Adipose tissue (tissue), 3 donors: ENCODE results near the gene TNP2. TPM values are rescaled to one million over a fixed set of nuclear protein-coding genes. Genes with fewer than 3 reads are reported as not detected.

Experiments used
- H3K27ac ChIP-seq: one replicate; pipeline ENCODE4 v1.5.1; 2013; ENCODE audit warnings: low read depth, low read length
- WGBS, 3 donors: extraction: QIAGEN DNeasy Blood & Tissue Kit; methylation state at CpG; one replicate each; pipeline ENCODE4 v1.1.7; 2013; 5-methylcytosine and 5-hydroxymethylcytosine counted together
- polyA plus RNA-seq, 3 donors: library from polyadenylated mRNA; stranded (reverse); fragments of 200-250 nt; gene quantifications; one replicate each; pipeline ENCODE4 v1.2.3, GENCODE V29; 2013
- donor health status: healthy with polysubstance abuse.
- donor health status: Bipolar disorder and iron deficiency.
- donor health status: healthy.

TNP2 gene
- polyA plus RNA-seq, 3 donors = not detected

GRCh38 chr16:11250786-11251524 lies 18.2 kb downstream of the TNP2 start:
- WGBS, 3 donors = 93 to 96% (median 95%) methylated on average over 10 of the region's 10 CpGs

DNA sequence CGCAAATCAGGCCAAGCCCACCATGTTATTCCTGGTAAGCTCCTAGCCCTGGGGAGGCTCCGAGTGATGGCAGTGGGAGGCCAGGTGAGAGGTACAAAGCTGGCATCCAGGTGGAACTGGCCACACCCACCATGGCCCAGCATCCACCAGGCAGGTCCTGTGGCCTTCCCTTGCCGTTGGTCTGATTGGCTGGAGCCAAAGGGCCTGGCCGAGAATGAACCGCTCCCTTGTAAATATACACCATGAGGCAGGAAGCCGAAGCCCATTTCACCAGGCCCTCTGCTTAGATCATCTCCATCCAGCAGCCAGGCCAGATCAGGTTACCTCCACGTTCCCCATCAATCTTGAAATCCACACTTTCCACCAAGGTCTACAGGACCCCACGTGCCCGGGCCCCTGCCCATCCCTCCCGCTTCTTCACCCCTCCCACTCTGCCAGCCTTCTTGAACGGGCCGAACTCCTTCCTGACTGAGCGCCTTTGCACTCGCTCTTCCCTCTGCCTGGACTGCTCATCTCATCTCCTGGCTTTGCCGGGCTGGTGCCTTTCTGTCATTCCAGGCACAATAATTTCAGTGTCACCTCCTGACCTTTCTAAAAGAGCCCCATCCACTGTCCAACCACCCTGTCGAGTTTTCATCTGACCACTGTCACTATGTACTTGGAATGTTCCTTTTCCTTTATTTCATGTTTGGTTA lies 18.9 kb downstream of the TNP2 start:
- WGBS, 3 donors = 71 to 81% (median 73%) methylated on average over 16 of the region's 16 CpGs
- no peak overlapping the region for H3K27ac ChIP-seq

More at GRCh38 chr16:11250786-11251524, 18.2 kb downstream of the TNP2 start:
- H3K27ac ChIP-seq = no peak overlapping the region

DNA sequence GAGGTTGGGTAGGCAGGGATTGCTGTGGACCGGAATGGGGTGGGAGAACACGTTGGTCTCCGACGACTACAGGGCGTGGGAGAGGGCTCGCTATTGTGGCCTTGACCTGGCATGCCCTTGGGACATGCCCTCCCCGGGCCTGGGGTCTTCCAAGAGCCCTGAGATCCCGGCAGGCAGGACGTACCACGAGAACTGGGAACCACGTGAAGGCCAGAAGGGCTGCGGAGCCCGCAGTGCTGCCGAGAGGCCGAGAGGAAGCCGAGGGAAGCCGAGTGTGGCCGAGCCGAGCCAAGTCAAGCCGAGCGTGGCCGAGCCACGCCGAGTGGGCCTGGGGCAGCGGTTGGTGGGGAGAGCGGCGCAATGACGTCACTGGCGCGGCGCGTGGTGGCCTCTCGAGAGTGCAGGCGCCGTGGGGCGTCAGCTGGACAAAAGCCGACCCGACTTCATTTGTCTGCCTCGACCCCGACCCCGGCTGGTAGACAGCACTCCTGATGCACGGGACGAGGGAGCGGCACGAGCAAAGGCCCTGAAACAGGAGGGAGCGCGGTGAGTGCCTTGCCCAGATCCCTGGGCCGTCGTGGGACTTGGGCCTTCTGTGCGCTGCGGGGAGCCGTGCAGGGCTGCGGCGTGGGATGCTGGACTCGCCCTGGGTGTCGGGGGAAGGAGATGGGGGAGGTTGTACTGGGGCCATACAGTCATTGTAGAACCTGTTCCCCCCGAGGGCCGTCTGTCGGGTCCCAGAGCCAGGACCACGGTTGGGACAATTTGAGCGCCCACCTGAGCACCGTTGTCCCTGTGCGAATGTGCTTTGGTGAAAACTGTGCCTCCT lies 19.7 kb downstream of the TNP2 start:
- H3K27ac ChIP-seq = no peak overlapping the region
- 90 to 95% (median 91%) methylated on average over 63 of the region's 63 CpGs for WGBS, 3 donors

GRCh38 chr16:11248133-11248532 lies 21.0 kb downstream of the TNP2 start:
- 85 to 95% (median 93%) methylated on average over 8 of the region's 8 CpGs for WGBS, 3 donors

GRCh38 chr16:11245988-11246387 lies 23.1 kb downstream of the TNP2 start:
- H3K27ac ChIP-seq = no peak overlapping the region

More at GRCh38 chr16:11248133-11248532, 21.0 kb downstream of the TNP2 start:
- no peak overlapping the region for H3K27ac ChIP-seq

DNA sequence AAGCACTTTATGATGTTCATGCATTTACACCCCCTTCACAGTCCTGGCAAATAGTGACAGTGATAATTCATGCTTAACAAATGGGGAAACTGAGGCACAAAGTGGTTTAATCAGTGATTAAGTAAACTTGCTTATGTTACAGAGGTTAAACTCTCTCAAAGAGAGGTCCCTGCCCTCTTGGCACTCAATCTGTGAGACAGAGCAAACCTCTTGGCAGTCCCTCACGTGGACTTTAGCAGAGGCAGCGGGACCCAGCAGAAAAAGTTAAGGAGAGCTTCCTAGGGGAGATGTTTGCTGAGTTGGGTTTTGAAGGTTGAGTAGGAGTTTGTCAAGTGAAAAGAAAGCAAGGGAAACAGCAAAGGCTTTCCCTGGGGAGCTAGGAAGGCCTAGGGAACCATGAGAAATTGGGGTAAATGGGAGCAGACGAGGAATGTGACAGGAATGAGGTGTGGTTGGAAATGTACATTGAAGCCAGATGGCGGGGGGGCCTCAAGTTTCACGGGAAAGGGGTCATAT lies 23.8 kb downstream of the TNP2 start:
- 75 to 91% (median 88%) methylated on average over 5 of the region's 5 CpGs for WGBS, 3 donors
- H3K27ac ChIP-seq = no peak overlapping the region

GRCh38 chr16:11242658-11243057 lies 26.5 kb downstream of the TNP2 start:
- no peak overlapping the region for H3K27ac ChIP-seq
- WGBS, 3 donors = 66 to 88% (median 87%) methylated on average over 12 of the region's 12 CpGs

- 89 to 94% (median 93%) methylated on average over 5 of the region's 5 CpGs for WGBS, 3 donors
These were observed 27.5 kb downstream of the TNP2 start for GRCh38 chr16:11241480-11242204.

DNA sequence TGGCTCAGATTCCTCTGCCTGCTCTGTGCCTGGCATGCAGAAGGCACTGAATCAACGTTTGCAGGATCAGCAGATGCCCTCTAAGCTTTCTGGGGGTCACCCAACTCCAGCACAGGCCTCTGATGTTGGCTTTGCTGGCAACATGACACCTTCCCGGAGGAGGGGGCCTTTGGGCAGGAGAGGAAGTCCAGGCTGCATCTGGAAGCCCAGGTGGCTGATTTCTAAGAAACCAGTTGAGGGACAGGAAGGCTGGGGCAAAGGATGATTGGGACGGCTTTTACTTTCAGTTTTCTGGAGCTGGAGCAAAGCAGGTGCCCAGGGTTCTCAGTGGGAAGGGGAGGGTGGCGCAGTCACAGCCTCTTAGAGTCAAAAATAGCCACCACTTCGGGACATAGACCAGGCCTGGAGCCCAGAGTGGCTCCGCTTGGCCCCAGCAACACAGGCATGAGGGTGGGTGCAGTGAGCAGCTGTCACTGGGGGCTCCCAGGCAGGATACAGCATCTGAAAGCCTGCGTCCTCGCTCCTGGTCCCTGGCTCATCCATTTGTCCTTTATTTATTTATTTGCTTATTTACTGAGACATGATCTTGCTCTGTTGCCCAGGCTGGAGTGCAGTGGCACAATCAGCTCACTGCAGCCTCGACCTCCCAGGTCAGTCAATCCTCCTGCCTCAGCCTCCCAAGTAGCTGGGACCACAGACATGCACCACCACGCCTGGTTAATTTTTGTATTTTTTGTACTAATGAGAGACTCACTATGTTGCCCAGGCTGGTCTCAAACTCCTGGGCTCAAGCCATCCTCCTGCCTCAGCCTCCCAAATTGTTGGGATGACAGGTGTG lies 28.3 kb downstream of the TNP2 start:
- H3K27ac ChIP-seq = no peak overlapping the region
- WGBS, 3 donors = 67 to 75% (median 69%) methylated on average over 10 of the region's 10 CpGs

More at GRCh38 chr16:11241480-11242204, 27.5 kb downstream of the TNP2 start:
- H3K27ac ChIP-seq = no peak overlapping the region

- WGBS, 3 donors = 86 to 88% (median 88%) methylated on average over 10 of the region's 10 CpGs
- H3K27ac ChIP-seq = no peak overlapping the region
These were observed 29.2 kb downstream of the TNP2 start for GRCh38 chr16:11239644-11240632.

- 95 to 96% (median 95%) methylated on average over 15 of the region's 15 CpGs for WGBS, 3 donors
- H3K27ac ChIP-seq = no peak overlapping the region
These were observed 30.6 kb downstream of the TNP2 start for GRCh38 chr16:11238272-11239202.

DNA sequence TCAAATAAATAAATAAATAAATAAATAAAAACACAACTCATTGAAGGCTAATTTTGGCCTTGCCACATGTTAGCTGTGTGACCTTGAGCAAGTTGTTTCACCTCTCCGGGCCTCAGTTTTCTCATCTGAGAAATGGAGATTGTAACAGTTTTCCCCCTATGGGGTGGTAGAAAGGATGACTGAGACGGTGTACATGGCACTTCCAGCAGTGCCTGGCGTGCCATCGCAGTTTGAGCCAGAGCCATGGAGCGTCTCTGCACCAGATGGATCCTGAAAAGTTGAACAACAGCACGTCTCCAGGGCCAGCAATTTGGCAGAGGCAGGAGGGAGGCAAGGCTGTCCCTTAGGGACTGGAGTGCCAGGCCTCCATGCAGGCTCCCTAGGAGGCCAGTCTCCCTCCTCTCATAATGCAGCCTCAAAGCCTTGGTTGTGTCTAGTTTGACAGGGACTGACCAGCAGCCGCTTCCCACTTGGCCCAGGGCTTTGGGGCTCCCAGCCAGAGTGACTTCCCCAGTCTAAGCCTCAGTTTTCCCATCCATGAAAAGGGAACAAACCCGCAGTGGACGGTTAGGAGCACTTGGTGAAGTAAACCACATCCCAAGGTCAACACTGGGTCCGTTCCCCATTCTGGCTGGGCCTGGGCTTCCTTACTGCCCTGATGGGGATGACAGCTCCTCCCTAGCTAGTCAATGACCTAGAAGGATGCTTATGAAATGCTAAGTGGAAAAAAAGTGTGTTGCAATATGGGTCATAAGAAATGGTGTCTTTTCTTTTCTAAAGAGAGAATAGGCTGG lies 32.5 kb downstream of the TNP2 start:
- 68 to 85% (median 80%) methylated on average over 10 of the region's 10 CpGs for WGBS, 3 donors

GRCh38 chr16:11235703-11235991 lies 33.5 kb downstream of the TNP2 start:
- no peak overlapping the region for H3K27ac ChIP-seq
- WGBS, 3 donors = 33 to 68% (median 51%) methylated on average over 5 of the region's 5 CpGs

More for the DNA sequence above, 32.5 kb downstream of the TNP2 start:
- H3K27ac ChIP-seq = no peak overlapping the region

GRCh38 chr16:11234884-11235702 lies 34.0 kb downstream of the TNP2 start:
- no peak overlapping the region for H3K27ac ChIP-seq
- 69 to 97% (median 78%) methylated on average over 13 of the region's 13 CpGs for WGBS, 3 donors
